Thyroid gland (tissue), 4 donors: ENCODE results near the gene ZKSCAN8. TPM values are rescaled to one million over a fixed set of nuclear protein-coding genes. Genes with fewer than 3 reads are reported as not detected.

Source experiments
- DNase-seq, 2 donors: peaks; one replicate each; pipeline ENCODE4 v3.0.0-alpha.2; 2019
- H3K27ac ChIP-seq, 3 donors: fragments of 200-600 bp; sonication (generic); 1 replicate in 2 of 3; 2 replicates in 1 of 3; pipeline ENCODE4 v1.5.1; 2016 to 2019; ENCODE audit warnings: mild to moderate bottlenecking in 1 of 3, moderate library complexity in 1 of 3
- H3K27me3 ChIP-seq: fragments of 200-600 bp; sonication (generic); one replicate; pipeline ENCODE4 v1.5.1; 2019
- H3K36me3 ChIP-seq, 2 donors: fragments of 200-600 bp; sonication (generic); one replicate each; pipeline ENCODE4 v1.5.1; 2016 to 2019
- H3K4me1 ChIP-seq, 2 donors: fragments of 200-600 bp; sonication (generic); one replicate each; pipeline ENCODE4 v1.5.1; 2017 to 2019
- H3K4me3 ChIP-seq, 3 donors: fragments of 200-600 bp; sonication (generic); replicated peaks in 1 of 3; 1 replicate in 2 of 3; 2 replicates in 1 of 3; pipeline ENCODE4 v1.5.1; 2016; ENCODE audit warnings: mild to moderate bottlenecking in 1 of 3
- H3K9me3 ChIP-seq: fragments of 200-600 bp; sonication (generic); one replicate; pipeline ENCODE4 v1.5.1; 2017
- POLR2A ChIP-seq, 2 donors: fragments of 450-650 bp; IDR thresholded peaks; one replicate each; pipeline ENCODE4 v1.6.1; 2017; ENCODE audit warnings: antibody characterized with exemption in 2 of 2, mild to moderate bottlenecking in 2 of 2, moderate library complexity in 1 of 2
- WGBS, 2 donors: methylation state at CpG; one replicate each; pipeline ENCODE4 v1.1.5; 2017; 5-methylcytosine and 5-hydroxymethylcytosine counted together
- intact Hi-C: fragments of 100-400 bp; cut with DNase I; formaldehyde crosslinking; loops from one replicate; pipeline ENCODE4 v1.15.1; 2023
- total RNA-seq, 4 donors: library from RNA; depleted of rRNA; stranded (reverse); fragments of >200 nt; gene quantifications; one replicate each; pipeline ENCODE4 v1.2.3, GENCODE V29; 2016
- TF ChIP-seq, protein P1 (sequence below), 6 experiments: fragments of 200-600 bp in 3 of 6; fragments of 450-650 bp in 3 of 6; sonication (generic) in 3 of 6; IDR thresholded peaks; one replicate each; pipeline ENCODE4 v1.5.1; 2016 to 2019; ENCODE audit warnings: antibody characterized with exemption in 6 of 6, mild to moderate bottlenecking in 2 of 6, inconsistent platforms in 1 of 6, moderate library complexity in 1 of 6

ZKSCAN8 gene
- total RNA-seq, 4 donors from 2014 or later, result 21.5 to 44.2 (median 26.8) TPM

DNA sequence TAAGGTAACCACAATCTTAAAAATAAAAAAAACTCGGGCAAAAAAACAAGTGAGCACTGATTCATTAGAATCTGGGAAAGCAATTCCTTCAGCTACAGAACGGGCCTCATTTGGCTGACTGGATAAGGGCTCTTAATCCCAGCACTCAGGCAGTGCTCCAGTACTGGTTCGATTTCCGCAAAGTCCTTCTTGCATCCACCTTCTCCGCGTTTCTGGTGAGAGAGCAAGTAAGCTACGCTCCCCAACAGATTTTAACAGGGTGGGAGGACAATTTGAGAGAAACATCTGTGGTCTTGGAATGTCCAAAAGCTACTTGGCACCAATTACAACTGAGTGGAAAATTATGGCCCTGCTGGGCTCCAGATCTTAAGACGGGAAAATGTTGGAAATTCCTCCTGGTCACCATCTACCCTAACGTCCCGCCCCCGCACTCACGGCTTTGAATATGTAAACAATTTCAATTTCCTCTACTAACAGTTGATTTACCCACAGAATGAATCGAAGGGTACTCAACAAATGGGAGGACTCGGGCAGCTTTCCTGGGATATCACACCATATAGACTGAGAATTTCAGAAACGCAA is 65.3 kb downstream of the ZKSCAN8 start:
- peaks cover 38% of the 10 kb centered on the region for H3K27me3 ChIP-seq
- no peak overlapping the region for H3K4me3 ChIP-seq

DNA sequence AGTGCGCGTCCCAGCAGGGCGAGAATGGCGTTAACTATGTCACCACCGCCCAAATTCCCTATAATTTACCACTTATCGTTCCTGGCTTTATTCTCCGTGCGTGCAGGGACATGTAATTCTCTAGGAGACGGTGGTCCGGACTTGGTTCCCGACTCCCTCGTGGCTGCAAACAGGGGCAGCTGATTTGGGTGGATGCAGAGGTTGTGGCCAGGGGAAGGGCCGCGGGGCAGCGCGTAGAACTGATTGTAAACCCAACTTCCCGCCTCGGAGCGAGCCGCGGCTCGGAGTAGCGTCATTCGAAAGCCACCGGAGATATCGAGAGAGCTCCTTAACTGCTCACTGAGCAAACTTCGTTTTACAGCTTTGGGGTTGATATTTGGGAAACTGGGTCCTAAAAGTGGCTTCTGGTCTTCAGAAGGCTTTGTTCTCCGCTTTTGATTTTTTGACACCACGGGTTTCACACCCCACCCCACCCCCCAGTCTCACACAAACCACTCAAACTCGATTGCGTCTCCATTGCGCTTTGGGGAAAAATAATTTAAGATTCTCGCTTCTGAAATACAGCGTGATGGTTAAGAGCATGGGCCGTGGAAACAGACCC is 65.9 kb downstream of the ZKSCAN8 start:
- TF ChIP-seq POLR2A (IDR thresholded peaks at IDR 0.05), result no peak
- TF ChIP-seq, protein P1, sequence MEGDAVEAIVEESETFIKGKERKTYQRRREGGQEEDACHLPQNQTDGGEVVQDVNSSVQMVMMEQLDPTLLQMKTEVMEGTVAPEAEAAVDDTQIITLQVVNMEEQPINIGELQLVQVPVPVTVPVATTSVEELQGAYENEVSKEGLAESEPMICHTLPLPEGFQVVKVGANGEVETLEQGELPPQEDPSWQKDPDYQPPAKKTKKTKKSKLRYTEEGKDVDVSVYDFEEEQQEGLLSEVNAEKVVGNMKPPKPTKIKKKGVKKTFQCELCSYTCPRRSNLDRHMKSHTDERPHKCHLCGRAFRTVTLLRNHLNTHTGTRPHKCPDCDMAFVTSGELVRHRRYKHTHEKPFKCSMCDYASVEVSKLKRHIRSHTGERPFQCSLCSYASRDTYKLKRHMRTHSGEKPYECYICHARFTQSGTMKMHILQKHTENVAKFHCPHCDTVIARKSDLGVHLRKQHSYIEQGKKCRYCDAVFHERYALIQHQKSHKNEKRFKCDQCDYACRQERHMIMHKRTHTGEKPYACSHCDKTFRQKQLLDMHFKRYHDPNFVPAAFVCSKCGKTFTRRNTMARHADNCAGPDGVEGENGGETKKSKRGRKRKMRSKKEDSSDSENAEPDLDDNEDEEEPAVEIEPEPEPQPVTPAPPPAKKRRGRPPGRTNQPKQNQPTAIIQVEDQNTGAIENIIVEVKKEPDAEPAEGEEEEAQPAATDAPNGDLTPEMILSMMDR (IDR thresholded peaks at IDR 0.05), result no peak
- intact Hi-C loops, result no loop called here
- H3K27ac ChIP-seq, result no peak overlapping the region
- H3K27me3 ChIP-seq, result peaks cover 41% of the 10 kb centered on the region
- 4 to 6% methylated on average over 27 to 35 of the region's 35 CpGs for WGBS, 2 donors
- no peaks in the 10 kb centered on the region for H3K36me3 ChIP-seq
- no peaks in the 10 kb centered on the region for H3K9me3 ChIP-seq
- H3K4me3 ChIP-seq, result peak overlapping the region in 1 of 3 donors; percentile 5
- DNase-seq, result no peak
- H3K4me1 ChIP-seq, result peaks cover 4 to 6% of the 10 kb centered on the region in 2 donors

More for the DNA sequence above, 65.3 kb downstream of the ZKSCAN8 start:
- TF ChIP-seq, protein P1 (IDR thresholded peaks at IDR 0.05), result no peak
- WGBS, 2 donors, result 8% methylated on average over 15 of the region's 15 CpGs
- Histone ChIP-seq H3K36me3 (no peaks in the 10 kb centered on the region), H3K27ac (no peak overlapping the region), H3K9me3 (no peaks in the 10 kb centered on the region), H3K4me1 (peaks cover 4 to 6% of the 10 kb centered on the region in 2 donors)
- intact Hi-C loops, result no loop called here
- DNase-seq, result peak in 1 of 2 donors; percentile 27

DNA sequence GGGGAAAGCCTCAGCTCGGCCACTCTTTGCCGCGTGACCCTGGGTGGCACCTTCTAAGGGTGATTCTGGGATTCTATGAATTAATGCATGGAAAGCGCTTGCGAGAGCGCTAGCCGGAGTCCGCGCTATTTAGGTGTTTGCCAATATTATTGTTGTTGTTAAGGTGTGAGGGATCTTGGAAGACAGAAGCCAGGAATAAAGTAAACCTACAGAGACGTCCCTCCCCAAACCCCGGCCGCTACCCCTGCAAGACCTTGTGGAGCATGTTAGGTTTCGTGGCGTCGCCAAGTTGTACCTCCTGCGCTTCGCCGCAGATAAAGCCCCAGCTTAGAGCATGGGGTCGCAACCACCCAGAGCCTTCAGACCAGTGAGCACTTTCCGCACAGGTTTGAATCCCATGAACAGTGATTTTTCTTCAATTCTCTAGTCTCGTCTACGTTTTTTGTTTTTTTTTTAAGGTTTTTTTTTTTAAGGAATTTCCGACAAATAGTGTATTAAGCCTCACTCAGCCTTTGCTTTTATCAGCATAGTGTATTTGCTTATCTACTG is 66.5 kb downstream of the ZKSCAN8 start:
- no peak for DNase-seq
- Histone ChIP-seq H3K27me3 (peaks cover 47% of the 10 kb centered on the region), H3K36me3 (no peaks in the 10 kb centered on the region), H3K4me1 (peaks cover 4 to 6% of the 10 kb centered on the region in 2 donors), H3K4me3 (no peak overlapping the region), H3K9me3 (no peaks in the 10 kb centered on the region), H3K27ac (no peak overlapping the region)
- intact Hi-C loops, result no loop called here
- WGBS, 2 donors, result 7 to 8% methylated on average over 23 of the region's 23 CpGs
- TF ChIP-seq, protein P1 (IDR thresholded peaks at IDR 0.05), result no peak
- no peak for TF ChIP-seq POLR2A (IDR thresholded peaks at IDR 0.05)

Other genes starting within 250 kb of the ZKSCAN8 start
- not detected for gene OR2B2, start 229.5 kb upstream of the ZKSCAN8 start, total RNA-seq
- not detected for gene OR2B6, start 184.6 kb upstream of the ZKSCAN8 start, total RNA-seq
- gene ZNF165, start 61.3 kb upstream of the ZKSCAN8 start, total RNA-seq, result 1 to 10 TPM; 1.7 to 5.3 (median 4.0) TPM
- 1 to 10 TPM; 5.8 to 7.9 (median 7.4) TPM for gene ZSCAN16, start 17.3 kb upstream of the ZKSCAN8 start, total RNA-seq
- 10 to 100 TPM; 13.0 to 18.7 (median 14.8) TPM for gene ZSCAN9, start 83.4 kb downstream of the ZKSCAN8 start, total RNA-seq
- gene ZKSCAN4, start 110.4 kb downstream of the ZKSCAN8 start, total RNA-seq, result 1 to 10 TPM; 4.4 to 5.9 (median 5.2) TPM
- gene NKAPL, start 117.4 kb downstream of the ZKSCAN8 start, total RNA-seq, result under 1 TPM in 3 of 4 donors, not detected in 1; 0.67 to 0.68 (median 0.67) TPM
- 10 to 100 TPM; 20.9 to 41.2 (median 36.2) TPM for gene ZSCAN26, start 125.3 kb downstream of the ZKSCAN8 start, total RNA-seq
- gene PGBD1, start 139.7 kb downstream of the ZKSCAN8 start, total RNA-seq, result 1 to 10 TPM; 1.4 to 5.4 (median 4.1) TPM
- gene ZSCAN31, start 194.3 kb downstream of the ZKSCAN8 start, total RNA-seq, result 10 to 100 TPM; 17.2 to 70.1 (median 57.5) TPM
- 10 to 100 TPM in 1 of 4 donors, 1 to 10 TPM in 3; 7.0 to 10.5 (median 8.6) TPM for gene ZKSCAN3, start 208.1 kb downstream of the ZKSCAN8 start, total RNA-seq